IMR-90 (cell line): ENCODE results near the gene SKAP1. TPM values are rescaled to one million over a fixed set of nuclear protein-coding genes. Genes with fewer than 3 reads are reported as not detected.

ENCODE experiments used
- ATAC-seq: fragments of 200-7000 bp; cut with Tn5 transposase; 2 replicates; pipeline ENCODE4 v1.9.1; 2020; ENCODE audit warnings: low read depth, mild to moderate bottlenecking, moderate library complexity
- BruUV-seq: library from RNA; stranded (reverse); fragments of 400-500 nt; replicated peaks from 2 replicates; lab custom pipeline; 2021; lab: Mats Ljungman, UMichigan
- CTCF ChIA-PET: fragments of 300-600 bp; formaldehyde crosslinking; extraction: SDS; loops from one replicate; lab custom pipeline; 2021; ENCODE audit warnings: antibody characterized with exemption; lab: Yijun Ruan, JAX
- POLR2A ChIA-PET: fragments of 300-600 bp; sonication (Branson Sonifier 250); formaldehyde crosslinking; loops from one replicate; lab custom pipeline; 2022; ENCODE audit warnings: antibody characterized with exemption; ENCODE audit not compliant: unreplicated experiment; lab: Charles Lee
- DNase-seq: peaks from one replicate; pipeline ENCODE4 v3.0.0; 2013
- H2AFZ ChIP-seq: replicated peaks from 2 replicates; pipeline ENCODE3; 2013; ENCODE audit warnings: low read length, mild to moderate bottlenecking; ENCODE audit not compliant: poor library complexity
- H2AK5ac ChIP-seq: 2 replicates; pipeline ENCODE4 v1.6.1; 2013; ENCODE audit warnings: low read depth, low read length, inconsistent platforms
- H2AK9ac ChIP-seq: replicated peaks from 2 replicates; pipeline ENCODE3; 2013; ENCODE audit warnings: mild to moderate bottlenecking, low read depth, low read length, moderate library complexity; ENCODE audit not compliant: poor library complexity
- H2BK120ac ChIP-seq: 2 replicates; pipeline ENCODE4 v1.6.1; 2013; ENCODE audit warnings: low read depth, low read length, inconsistent platforms
- H2BK15ac ChIP-seq: 3 replicates; pipeline ENCODE4 v1.6.1; 2013; ENCODE audit warnings: low read depth, low read length, inconsistent platforms
- H2BK20ac ChIP-seq: 2 replicates; pipeline ENCODE4 v1.6.1; 2013; ENCODE audit warnings: low read depth, mild to moderate bottlenecking, inconsistent platforms, low read length, moderate library complexity
- H2BK5ac ChIP-seq: 2 replicates; pipeline ENCODE4 v1.6.1; 2013; ENCODE audit warnings: mild to moderate bottlenecking, low read depth, low read length, inconsistent platforms; ENCODE audit not compliant: poor library complexity, severe bottlenecking
- H3K14ac ChIP-seq: replicated peaks from 2 replicates; pipeline ENCODE4 v1.6.1; 2013; ENCODE audit warnings: low read depth, low read length, inconsistent platforms
- H3K18ac ChIP-seq: 2 replicates; pipeline ENCODE4 v1.6.1; 2013; ENCODE audit warnings: low read depth, low read length, control low read depth
- H3K23ac ChIP-seq: 2 replicates; pipeline ENCODE4 v1.6.1; 2013; ENCODE audit warnings: low read depth, low read length, inconsistent platforms
- H3K27ac ChIP-seq: 2 replicates; pipeline ENCODE4 v1.5.1; 2013; ENCODE audit warnings: mild to moderate bottlenecking, control low read depth, low read length; ENCODE audit not compliant: insufficient read depth
- H3K27me3 ChIP-seq: 2 replicates; pipeline ENCODE4 v1.6.1; 2013; ENCODE audit warnings: low read length; ENCODE audit not compliant: control insufficient read depth, insufficient read depth
- H3K36me3 ChIP-seq: 2 replicates; pipeline ENCODE4 v1.6.1; 2013; ENCODE audit warnings: low read length, mixed read lengths; ENCODE audit not compliant: control insufficient read depth, insufficient read depth
- H3K4ac ChIP-seq: 2 replicates; pipeline ENCODE4 v1.6.1; 2013; ENCODE audit warnings: low read depth, low read length, inconsistent platforms
- H3K4me1 ChIP-seq: 2 replicates; pipeline ENCODE4 v1.6.1; 2013; ENCODE audit warnings: low read length, mixed read lengths; ENCODE audit not compliant: control insufficient read depth, insufficient read depth
- H3K4me2 ChIP-seq: 2 replicates; pipeline ENCODE4 v1.6.1; 2013; ENCODE audit warnings: low read depth, mild to moderate bottlenecking, control low read depth, low read length, moderate library complexity
- H3K4me3 ChIP-seq: 2 replicates; pipeline ENCODE4 v1.5.1; 2013; ENCODE audit warnings: low read depth, mild to moderate bottlenecking, control low read depth, low read length, moderate library complexity; ENCODE audit not compliant: insufficient read depth
- H3K56ac ChIP-seq: 2 replicates; pipeline ENCODE4 v1.6.1; 2013; ENCODE audit warnings: low read length, inconsistent platforms; ENCODE audit not compliant: insufficient read depth; ENCODE audit errors: extremely low read depth
- H3K79me1 ChIP-seq, 2 experiments: 2 replicates each; pipeline ENCODE4 v1.6.1; 2013; ENCODE audit warnings: low read length in 2 of 2, inconsistent platforms in 1 of 2, low read depth in 1 of 2
- H3K9ac ChIP-seq: 2 replicates; pipeline ENCODE4 v1.6.1; 2013; ENCODE audit warnings: low read depth, low read length, control low read depth
- H3K9me1 ChIP-seq: 2 replicates; pipeline ENCODE4 v1.6.1; 2013; ENCODE audit warnings: low read length, inconsistent platforms; ENCODE audit not compliant: insufficient read depth
- H3K9me3 ChIP-seq: 2 replicates; pipeline ENCODE4 v1.6.1; 2013; ENCODE audit warnings: low read length; ENCODE audit not compliant: control insufficient read depth, insufficient read depth
- H4K20me1 ChIP-seq: 2 replicates; pipeline ENCODE4 v1.6.1; 2013; ENCODE audit warnings: low read length, inconsistent platforms; ENCODE audit not compliant: insufficient read depth
- H4K5ac ChIP-seq: 2 replicates; pipeline ENCODE4 v1.6.1; 2013; ENCODE audit warnings: mild to moderate bottlenecking, low read depth, low read length, control low read depth
- H4K8ac ChIP-seq, 2 experiments: 2 replicates each; pipeline ENCODE4 v1.6.1; 2013; ENCODE audit warnings: low read depth in 2 of 2, low read length in 2 of 2, control low read depth in 1 of 2, inconsistent platforms in 1 of 2
- H4K91ac ChIP-seq: 2 replicates; pipeline ENCODE4 v1.6.1; 2013; ENCODE audit warnings: low read depth, low read length, inconsistent platforms; ENCODE audit not compliant: insufficient read depth
- CTCF ChIP-seq: conservative IDR thresholded peaks from 2 replicates; pipeline ENCODE4 v1.5.1; 2012; ENCODE audit warnings: mild to moderate bottlenecking, low read depth, low read length, improper control_type of control experiment
- POLR2A ChIP-seq: IDR thresholded peaks from 2 replicates; pipeline ENCODE4 v1.6.1; 2012; ENCODE audit warnings: mild to moderate bottlenecking, low read depth, low read length
- WGBS, 2 experiments: methylation state at CpG; one replicate each; pipeline versions ENCODE4 v1.1.5 to v1.1.7; 2013; ENCODE audit warnings: missing lambda C conversion rate in 2 of 2; ENCODE audit not compliant: insufficient read length in 1 of 2; ENCODE audit errors: extremely low coverage in 2 of 2; 5-methylcytosine and 5-hydroxymethylcytosine counted together
- dilution Hi-C: fragments of 300-500 bp; cut with HindIII; formaldehyde crosslinking; loops from one replicate; pipeline ENCODE4 v1.14.3; 2018; ENCODE audit warnings: low sequenced_read_pairs; ENCODE audit not compliant: unreplicated experiment
- in situ Hi-C: fragments of 300-500 bp; cut with MboI; formaldehyde crosslinking; loops from 3 replicates; pipeline ENCODE4 v1.14.3; 2019; ENCODE audit warnings: low sequenced_read_pairs, inconsistent platforms, mixed read lengths
- intact Hi-C: fragments of 100-400 bp; cut with micrococcal nuclease; formaldehyde crosslinking; loops from 2 replicates; pipeline ENCODE4 v1.10.0; 2022
- polyA plus RNA-seq, 3 experiments: library from polyadenylated mRNA; depleted of rRNA; stranded (reverse); fragments of >200 nt; gene quantifications; 2 replicates each; pipeline ENCODE4 v1.2.3, GENCODE V29; 2012; ENCODE audit warnings: low replicate concordance in 1 of 3
- total RNA-seq: library from RNA; depleted of rRNA; stranded (reverse); fragments of >200 nt; gene quantifications from 2 replicates; pipeline ENCODE4 v1.2.3, GENCODE V29; 2012

SKAP1 gene
- total and polyA plus RNA-seq, 2 of the 4 experiments (the other 2 are of a cell fraction) = not detected

GRCh38 chr17:48181653-48182052 lies 248.4 kb downstream of the SKAP1 start:
- Histone ChIP-seq H2BK20ac (no peak overlapping the region), H3K4me2 (no peak overlapping the region), H3K4me1 (no peaks in the 10 kb centered on the region), H2BK120ac (no peak overlapping the region), H4K91ac (no peak overlapping the region), H3K56ac (no peak overlapping the region), H4K20me1 (no peaks in the 10 kb centered on the region), H3K4ac (no peak overlapping the region), H2BK5ac (no peak overlapping the region), H3K4me3 (no peak overlapping the region), H2AK5ac (no peak overlapping the region), H3K9ac (no peak overlapping the region), H3K18ac (no peak overlapping the region), H3K27me3 (peaks cover 72% of the 10 kb centered on the region), H2AK9ac (no peak overlapping the region), H3K14ac (no peak overlapping the region), H3K9me1 (no peaks in the 10 kb centered on the region), H4K5ac (no peak overlapping the region), H3K36me3 (no peaks in the 10 kb centered on the region), H3K79me1 (no peaks in the 10 kb centered on the region), H2AFZ (no peak overlapping the region), H3K9me3 (no peaks in the 10 kb centered on the region), H3K27ac (no peak overlapping the region), H3K23ac (no peak overlapping the region), H4K8ac (no peak overlapping the region), H2BK15ac (no peak overlapping the region)
- TF ChIP-seq CTCF (0 out of 2 replicates have a peak, but pooled peaks have one; percentile 5), POLR2A (no peak)
- in situ Hi-C loops = no loop called here
- POLR2A ChIA-PET = no interaction called here
- CTCF ChIA-PET = no interaction called here
- BruUV-seq = no TSS peak
- ATAC-seq (no peak), DNase-seq (peak; percentile 2)
- intact Hi-C loops = no loop called here
- WGBS, 2 experiments = no CpG with 5 or more reads among the region's 1 CpG
- dilution Hi-C loops = no loop called here
